ENCODE results near the gene TBC1D9.

TBC1D9 gene

GRCh38 chr4:140626661-140627376, 129.4 kb downstream of the TBC1D9 start:
- no peak for TF ChIP-seq CTCF (IDR thresholded peaks at IDR 0.05; ENCODE audit: borderline replicate concordance, control extremely low read depth, extremely low read depth, insufficient read depth, missing control alignments)
- in situ Hi-C loops (cut with MboI; ENCODE audit: low sequenced_read_pairs, unreplicated experiment), result no loop called here
- DNase-seq (ENCODE audit: low spot score), result no peak

DNA sequence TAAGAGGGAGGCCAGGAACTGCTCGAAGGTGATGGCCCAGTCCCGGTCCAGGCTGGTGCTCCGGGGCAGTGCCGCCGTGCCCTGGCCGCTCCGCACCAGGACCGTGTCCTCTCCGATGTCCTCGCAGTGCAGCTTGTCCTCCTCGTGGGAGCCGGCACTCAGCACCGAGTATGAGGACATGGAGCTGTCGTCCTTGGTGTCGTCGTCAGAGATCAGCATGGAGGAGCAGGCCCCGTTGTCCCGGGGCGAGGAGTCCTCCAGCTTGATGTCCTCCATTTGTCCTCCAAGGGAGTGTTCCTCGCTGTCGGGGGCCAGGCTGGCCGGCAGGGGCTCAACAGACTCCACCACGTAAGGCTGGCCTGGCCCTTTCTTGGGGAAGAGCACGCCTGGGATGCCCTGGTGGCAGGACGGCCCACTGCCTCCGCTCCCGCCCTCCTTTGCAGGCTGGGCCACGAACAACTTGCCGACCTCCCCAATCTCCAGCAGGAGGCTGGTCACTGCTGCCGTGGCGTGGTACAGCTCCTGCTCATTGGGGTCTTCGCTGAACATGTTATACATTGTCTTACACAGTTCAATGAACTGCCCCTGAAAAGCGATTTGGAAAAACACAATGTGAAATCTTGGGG, 133.7 kb downstream of the TBC1D9 start:
- no peak for TF ChIP-seq CTCF (IDR thresholded peaks at IDR 0.05; ENCODE audit: borderline replicate concordance, control extremely low read depth, extremely low read depth, insufficient read depth, missing control alignments)
- no peak for DNase-seq (ENCODE audit: low spot score)
- in situ Hi-C loops (cut with MboI; ENCODE audit: low sequenced_read_pairs, unreplicated experiment), result loop anchor here (25.0 kb wide), 1 partner anchor 260 kb away; the partner anchor contains the start of gene SCOC

DNA sequence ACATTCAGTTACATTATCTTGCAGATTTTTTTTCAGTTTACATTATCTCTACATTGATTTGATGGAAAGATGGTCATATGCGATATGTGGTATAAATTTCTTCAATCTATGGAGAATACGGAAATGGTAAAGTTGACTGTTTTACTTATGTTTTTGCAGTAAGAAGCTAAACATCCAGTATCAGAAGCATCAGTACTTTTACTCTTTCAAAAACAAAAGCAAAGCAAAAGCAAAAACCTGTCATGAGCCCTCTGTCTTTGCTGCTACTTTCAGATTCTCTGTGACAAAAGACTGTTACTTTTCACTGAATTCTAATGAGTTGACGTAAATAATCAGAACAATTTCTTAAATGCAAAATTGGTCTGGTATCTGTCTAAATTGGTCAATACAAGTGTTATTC, 135.0 kb downstream of the TBC1D9 start:
- TF ChIP-seq CTCF (IDR thresholded peaks at IDR 0.05; ENCODE audit: borderline replicate concordance, control extremely low read depth, extremely low read depth, insufficient read depth, missing control alignments), result no peak
- no peak for DNase-seq (ENCODE audit: low spot score)
- in situ Hi-C loops (cut with MboI; ENCODE audit: low sequenced_read_pairs, unreplicated experiment), result loop anchor here (25.0 kb wide), 1 partner anchor 259 kb away; the partner anchor contains the start of gene SCOC

DNA sequence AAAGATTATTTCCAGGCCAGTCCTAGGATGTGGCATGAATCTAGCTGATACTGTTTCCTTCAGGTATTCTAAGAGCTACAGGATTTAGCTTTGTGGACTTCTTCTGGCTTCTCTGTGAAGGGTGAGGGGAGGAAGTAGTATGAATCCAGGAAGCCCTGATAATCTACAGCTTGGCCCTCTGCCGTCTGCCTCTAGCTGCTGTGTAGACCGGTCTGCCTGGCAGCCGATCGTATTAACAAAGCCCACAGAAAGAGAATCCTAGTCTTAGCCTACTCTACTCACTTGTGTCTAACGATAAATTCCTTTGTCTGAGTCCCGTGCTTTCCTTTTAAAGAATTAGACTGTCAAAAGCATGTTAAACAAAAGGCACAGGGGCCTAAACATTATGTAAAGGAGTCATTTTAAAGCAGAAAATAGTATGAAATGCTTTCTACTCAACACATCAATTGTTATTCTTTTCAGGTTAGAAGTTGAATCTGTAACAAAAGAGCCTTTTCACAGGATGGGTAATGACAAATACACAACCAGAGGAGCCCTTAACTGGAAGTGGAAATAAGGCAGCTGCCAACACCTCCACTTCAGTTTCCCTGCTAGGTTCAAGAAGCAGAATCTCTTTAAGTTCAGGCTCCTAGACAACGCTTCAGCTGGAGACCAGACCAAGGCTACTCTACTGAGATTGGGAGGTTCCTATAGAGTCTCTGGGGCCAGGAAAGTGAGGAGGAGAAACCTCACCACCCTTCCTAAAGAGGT, 138.5 kb downstream of the TBC1D9 start:
- DNase-seq (ENCODE audit: low spot score), result no peak
- TF ChIP-seq CTCF (IDR thresholded peaks at IDR 0.05; ENCODE audit: borderline replicate concordance, control extremely low read depth, extremely low read depth, insufficient read depth, missing control alignments), result no peak
- in situ Hi-C loops (cut with MboI; ENCODE audit: low sequenced_read_pairs, unreplicated experiment), result loop anchor here (10.0 to 25.0 kb wide), 2 partner anchors 237 to 255 kb away; partner anchors contain the start of gene SCOC

DNA sequence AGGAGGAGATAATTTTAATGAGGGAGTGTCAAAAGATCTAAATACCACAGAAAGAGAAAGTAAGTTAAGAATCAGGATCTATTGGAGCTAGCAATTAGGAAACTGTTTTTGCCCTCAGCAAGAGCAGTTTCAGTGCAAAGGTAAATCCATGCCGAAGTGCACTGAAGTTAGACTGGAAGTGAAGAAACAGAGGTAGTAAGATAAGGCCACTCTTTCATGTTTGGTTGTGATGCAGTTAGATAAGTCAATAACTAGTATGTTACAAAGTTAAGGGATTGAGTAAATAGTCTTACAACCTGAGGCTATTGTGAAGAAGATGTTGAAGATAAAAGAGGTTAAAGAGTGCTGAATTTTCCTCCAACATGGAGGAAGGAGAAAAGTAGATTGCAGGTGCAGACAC, 140.7 kb downstream of the TBC1D9 start:
- DNase-seq (ENCODE audit: low spot score), result no peak
- TF ChIP-seq CTCF (IDR thresholded peaks at IDR 0.05; ENCODE audit: borderline replicate concordance, control extremely low read depth, extremely low read depth, insufficient read depth, missing control alignments), result no peak
- in situ Hi-C loops (cut with MboI; ENCODE audit: low sequenced_read_pairs, unreplicated experiment), result loop anchor here (10.0 to 25.0 kb wide), 2 partner anchors 239 to 253 kb away; partner anchors contain the start of gene SCOC

- in situ Hi-C loops (cut with MboI; ENCODE audit: low sequenced_read_pairs, unreplicated experiment), result loop anchor here (10.0 to 25.0 kb wide), 2 partner anchors 242 to 250 kb away; partner anchors contain the start of gene SCOC
- no peak for TF ChIP-seq CTCF (IDR thresholded peaks at IDR 0.05; ENCODE audit: borderline replicate concordance, control extremely low read depth, extremely low read depth, insufficient read depth, missing control alignments)
- DNase-seq (ENCODE audit: low spot score), result no peak
Measured at GRCh38 chr4:140612357-140612756, 143.8 kb downstream of the TBC1D9 start.
